CD4-positive, alpha-beta memory T cell (primary cell): ENCODE results near the gene MERTK. TPM values are rescaled to one million over a fixed set of nuclear protein-coding genes. Genes with fewer than 3 reads are reported as not detected.

Experiments
- CTCF ChIA-PET: fragments of 350-600 bp; sonication (Branson Sonifier 250); formaldehyde crosslinking; loops from one replicate; lab custom pipeline; 2021; ENCODE audit warnings: inconsistent platforms; ENCODE audit not compliant: partially characterized antibody; lab: Charles Lee
- POLR2A ChIA-PET: fragments of 350-600 bp; sonication (Branson Sonifier 250); formaldehyde crosslinking; loops from one replicate; lab custom pipeline; 2021; ENCODE audit not compliant: partially characterized antibody; lab: Charles Lee
- DNase-seq, 5 donors: peaks; one replicate each; pipeline versions ENCODE4 v3.0.0 to v3.0.0-alpha.2; 2020 to 2022; ENCODE audit warnings: mixed read lengths in 1 of 5
- H3K27ac ChIP-seq: one replicate; pipeline ENCODE4 v1.7.0; 2013; ENCODE audit warnings: low read depth, low read length
- H3K27me3 ChIP-seq: 2 replicates; pipeline ENCODE4 v1.7.0; 2013; ENCODE audit warnings: mild to moderate bottlenecking, low read length, moderate library complexity; ENCODE audit not compliant: insufficient read depth
- H3K36me3 ChIP-seq: 2 replicates; pipeline ENCODE4 v1.7.0; 2013; ENCODE audit warnings: mild to moderate bottlenecking, low read length, moderate library complexity; ENCODE audit not compliant: insufficient read depth
- H3K4me1 ChIP-seq: 2 replicates; pipeline ENCODE4 v1.7.0; 2013; ENCODE audit warnings: mild to moderate bottlenecking, low read length, moderate library complexity; ENCODE audit not compliant: insufficient read depth
- H3K4me3 ChIP-seq, 2 donors: one replicate each; pipeline ENCODE4 v1.7.0; 2013; ENCODE audit warnings: low read length in 2 of 2, mild to moderate bottlenecking in 1 of 2
- H3K9me3 ChIP-seq, 2 donors: one replicate each; pipeline ENCODE4 v1.7.0; 2013; ENCODE audit warnings: low read length in 2 of 2, control low read depth in 1 of 2; ENCODE audit not compliant: control insufficient read depth in 1 of 2
- H3K27ac Mint-ChIP-seq, 7 donors: one replicate each; pipeline ENCODE4 v1.8.0; 2020 to 2021; ENCODE audit warnings: mixed read lengths in 7 of 7, mild to moderate bottlenecking in 6 of 7, inconsistent platforms in 3 of 7, moderate library complexity in 3 of 7
- H3K27me3 Mint-ChIP-seq, 2 donors: one replicate each; pipeline ENCODE4 v1.8.0; 2020 to 2021; ENCODE audit warnings: mixed read lengths in 2 of 2
- H3K36me3 Mint-ChIP-seq, 2 donors: one replicate each; pipeline ENCODE4 v1.8.0; 2020 to 2021; ENCODE audit warnings: mixed read lengths in 2 of 2, inconsistent platforms in 1 of 2, mild to moderate bottlenecking in 1 of 2
- H3K4me1 Mint-ChIP-seq, 4 donors: one replicate each; pipeline ENCODE4 v1.8.0; 2020 to 2021; ENCODE audit warnings: mixed read lengths in 4 of 4, mild to moderate bottlenecking in 1 of 4
- H3K4me3 Mint-ChIP-seq, 8 donors: one replicate each; pipeline ENCODE4 v1.8.0; 2020 to 2021; ENCODE audit warnings: mixed read lengths in 8 of 8, mild to moderate bottlenecking in 7 of 8, moderate library complexity in 6 of 8, inconsistent platforms in 3 of 8
- H3K9me3 Mint-ChIP-seq, 8 donors: one replicate each; pipeline ENCODE4 v1.8.0; 2020 to 2021; ENCODE audit warnings: mixed read lengths in 8 of 8, mild to moderate bottlenecking in 5 of 8, inconsistent platforms in 3 of 8, moderate library complexity in 1 of 8
- intact Hi-C: fragments of 100-400 bp; cut with micrococcal nuclease; formaldehyde crosslinking; loops from one replicate; pipeline ENCODE4 v1.15.1; 2023
- polyA plus RNA-seq, 2 donors: library from polyadenylated mRNA; unstranded; fragments of 300-500 nt; fragmentation: Illumina TruSeq; gene quantifications; one replicate each; pipeline ENCODE4 v1.2.3, GENCODE V29; 2021
- total RNA-seq, 2 experiments: library from RNA; stranded (reverse); gene quantifications; one replicate each; pipeline ENCODE4 v1.2.3, GENCODE V29; 2021

The MERTK gene
- total and polyA plus RNA-seq, 4 experiments from 2014 or later: 0.09 to 0.67 (median 0.45) TPM

DNA sequence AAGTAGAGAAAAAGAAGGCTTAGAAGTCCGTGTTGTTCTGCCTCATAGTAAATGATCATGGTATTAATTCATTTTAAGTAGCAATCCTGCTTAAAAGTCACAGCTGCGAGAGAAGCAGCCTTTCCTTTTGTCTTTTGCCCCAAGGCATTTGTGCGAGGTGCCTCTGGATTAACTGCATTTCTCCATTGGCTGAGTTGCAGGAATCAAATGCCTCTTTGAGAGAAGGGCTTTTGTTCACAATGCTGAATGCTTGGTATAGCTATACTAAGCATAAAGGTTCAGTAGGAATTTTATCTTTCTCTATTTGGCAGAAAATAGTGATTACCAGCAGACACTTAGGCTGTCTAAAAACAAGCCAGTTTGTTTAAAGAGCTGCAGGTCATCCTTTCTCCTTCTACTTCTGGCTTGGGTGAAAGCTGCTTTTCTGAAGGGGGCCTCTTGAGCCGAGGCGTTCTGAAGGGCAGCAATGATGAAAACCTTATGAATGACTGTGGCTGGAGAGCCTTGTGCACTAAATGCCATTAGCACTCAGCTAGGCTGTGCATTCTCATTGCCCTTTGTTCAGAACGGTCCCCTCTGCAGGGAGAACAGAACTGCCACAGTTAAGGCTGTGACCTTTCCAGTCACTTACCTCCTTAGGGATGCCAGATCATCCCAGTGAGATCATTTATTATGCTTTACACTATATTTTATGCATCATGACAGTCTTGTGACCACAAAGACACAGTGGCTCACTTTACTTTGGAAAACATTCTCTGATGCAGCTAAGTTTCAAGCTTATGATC, 87.9 kb downstream of the MERTK start:
- no peaks in the 10 kb centered on the region for H3K36me3 Mint-ChIP-seq
- H3K27ac Mint-ChIP-seq: no peak overlapping the region
- H3K27me3 ChIP-seq: no peaks in the 10 kb centered on the region
- H3K27ac ChIP-seq: no peak overlapping the region
- peaks cover 0 to 10% (median 1%) of the 10 kb centered on the region in 4 donors for H3K4me1 Mint-ChIP-seq
- H3K9me3 ChIP-seq: no peaks in the 10 kb centered on the region
- H3K4me3 ChIP-seq: no peak overlapping the region
- peaks cover 0 to 2% of the 10 kb centered on the region in 2 donors for H3K27me3 Mint-ChIP-seq
- ChIA-PET CTCF (no interaction called here), POLR2A (no interaction called here)
- H3K4me1 ChIP-seq: no peaks in the 10 kb centered on the region
- no peak overlapping the region for H3K4me3 Mint-ChIP-seq
- no peaks in the 10 kb centered on the region for H3K9me3 Mint-ChIP-seq
- intact Hi-C loops: no loop called here
- H3K36me3 ChIP-seq: no peaks in the 10 kb centered on the region
- no peak for DNase-seq

GRCh38 chr2:111990375-111990774, 92.0 kb downstream of the MERTK start:
- Mint-ChIP-seq H3K36me3 (no peaks in the 10 kb centered on the region), H3K9me3 (no peaks in the 10 kb centered on the region), H3K27me3 (peaks cover 0 to 4% of the 10 kb centered on the region in 2 donors), H3K27ac (no peak overlapping the region), H3K4me1 (no peaks in the 10 kb centered on the region), H3K4me3 (no peak overlapping the region)
- no peaks in the 10 kb centered on the region for H3K4me1 ChIP-seq
- no peak overlapping the region for H3K4me3 ChIP-seq
- H3K9me3 ChIP-seq: no peaks in the 10 kb centered on the region
- no peaks in the 10 kb centered on the region for H3K27me3 ChIP-seq
- DNase-seq: no peak
- no peak overlapping the region for H3K27ac ChIP-seq
- POLR2A ChIA-PET: no interaction called here
- CTCF ChIA-PET: no interaction called here
- H3K36me3 ChIP-seq: no peaks in the 10 kb centered on the region
- intact Hi-C loops: no loop called here

DNA sequence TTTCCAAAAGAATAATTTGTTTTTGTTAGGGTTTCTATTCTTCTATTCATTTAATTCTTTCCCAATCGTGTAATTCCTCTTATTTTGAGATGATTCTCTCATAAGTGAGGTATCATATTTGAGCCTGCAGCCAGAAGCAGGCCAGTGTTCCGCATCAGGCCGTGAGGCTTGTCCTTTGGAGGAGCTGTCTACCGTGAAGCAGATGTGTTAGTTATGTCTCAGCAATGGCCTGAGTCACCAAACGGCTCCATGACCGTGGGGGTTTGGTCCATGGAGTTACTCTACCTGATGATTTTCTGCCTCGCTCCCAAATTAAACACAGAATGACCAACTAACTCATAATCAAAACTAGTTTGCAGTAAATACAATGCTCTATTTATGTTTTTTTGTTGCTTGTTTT, 92.4 kb downstream of the MERTK start:
- CTCF ChIA-PET: no interaction called here
- intact Hi-C loops: no loop called here
- no peaks in the 10 kb centered on the region for H3K27me3 ChIP-seq
- no peak for DNase-seq
- H3K27ac ChIP-seq: no peak overlapping the region
- H3K4me1 ChIP-seq: no peaks in the 10 kb centered on the region
- no peaks in the 10 kb centered on the region for H3K36me3 Mint-ChIP-seq
- H3K36me3 ChIP-seq: no peaks in the 10 kb centered on the region
- H3K27ac Mint-ChIP-seq: no peak overlapping the region
- POLR2A ChIA-PET: no interaction called here
- H3K27me3 Mint-ChIP-seq: peaks cover 0 to 4% of the 10 kb centered on the region in 2 donors
- no peaks in the 10 kb centered on the region for H3K9me3 ChIP-seq
- H3K9me3 Mint-ChIP-seq: no peaks in the 10 kb centered on the region
- no peak overlapping the region for H3K4me3 Mint-ChIP-seq
- H3K4me1 Mint-ChIP-seq: no peaks in the 10 kb centered on the region
- no peak overlapping the region for H3K4me3 ChIP-seq

GRCh38 chr2:111994042-111994441, 95.6 kb downstream of the MERTK start:
- no peaks in the 10 kb centered on the region for H3K36me3 Mint-ChIP-seq
- H3K27me3 Mint-ChIP-seq: peaks cover 0 to 4% of the 10 kb centered on the region in 2 donors
- ChIA-PET CTCF (no interaction called here), POLR2A (no interaction called here)
- Histone ChIP-seq H3K27me3 (no peaks in the 10 kb centered on the region), H3K4me3 (no peak overlapping the region), H3K4me1 (no peaks in the 10 kb centered on the region), H3K27ac (no peak overlapping the region), H3K9me3 (no peaks in the 10 kb centered on the region), H3K36me3 (no peaks in the 10 kb centered on the region)
- no peak overlapping the region for H3K27ac Mint-ChIP-seq
- intact Hi-C loops: no loop called here
- no peak for DNase-seq
- no peak overlapping the region for H3K4me3 Mint-ChIP-seq
- no peaks in the 10 kb centered on the region for H3K9me3 Mint-ChIP-seq
- no peaks in the 10 kb centered on the region for H3K4me1 Mint-ChIP-seq

- Mint-ChIP-seq H3K9me3 (no peaks in the 10 kb centered on the region), H3K27me3 (peaks cover 0 to 4% of the 10 kb centered on the region in 2 donors), H3K36me3 (no peaks in the 10 kb centered on the region), H3K4me1 (no peaks in the 10 kb centered on the region), H3K27ac (no peak overlapping the region), H3K4me3 (no peak overlapping the region)
- no peak for DNase-seq
- no peak overlapping the region for H3K27ac ChIP-seq
- H3K4me1 ChIP-seq: no peaks in the 10 kb centered on the region
- H3K36me3 ChIP-seq: no peaks in the 10 kb centered on the region
- H3K9me3 ChIP-seq: no peaks in the 10 kb centered on the region
- intact Hi-C loops: no loop called here
- POLR2A ChIA-PET: no interaction called here
- H3K27me3 ChIP-seq: no peaks in the 10 kb centered on the region
- CTCF ChIA-PET: no interaction called here
- H3K4me3 ChIP-seq: no peak overlapping the region
These were observed 96.7 kb downstream of the MERTK start for GRCh38 chr2:111995148-111995547.

GRCh38 chr2:111999809-112000208, 101.4 kb downstream of the MERTK start:
- no peaks in the 10 kb centered on the region for H3K27me3 ChIP-seq
- no peak for DNase-seq
- no peak overlapping the region for H3K27ac Mint-ChIP-seq
- POLR2A ChIA-PET: no interaction called here
- no peaks in the 10 kb centered on the region for H3K36me3 ChIP-seq
- no peaks in the 10 kb centered on the region for H3K4me1 Mint-ChIP-seq
- H3K4me3 Mint-ChIP-seq: no peak overlapping the region
- no peaks in the 10 kb centered on the region for H3K9me3 ChIP-seq
- H3K27me3 Mint-ChIP-seq: no peaks in the 10 kb centered on the region
- no peaks in the 10 kb centered on the region for H3K4me1 ChIP-seq
- H3K36me3 Mint-ChIP-seq: no peaks in the 10 kb centered on the region
- intact Hi-C loops: no loop called here
- H3K27ac ChIP-seq: no peak overlapping the region
- H3K9me3 Mint-ChIP-seq: no peaks in the 10 kb centered on the region
- H3K4me3 ChIP-seq: no peak overlapping the region
- CTCF ChIA-PET: no interaction called here

DNA sequence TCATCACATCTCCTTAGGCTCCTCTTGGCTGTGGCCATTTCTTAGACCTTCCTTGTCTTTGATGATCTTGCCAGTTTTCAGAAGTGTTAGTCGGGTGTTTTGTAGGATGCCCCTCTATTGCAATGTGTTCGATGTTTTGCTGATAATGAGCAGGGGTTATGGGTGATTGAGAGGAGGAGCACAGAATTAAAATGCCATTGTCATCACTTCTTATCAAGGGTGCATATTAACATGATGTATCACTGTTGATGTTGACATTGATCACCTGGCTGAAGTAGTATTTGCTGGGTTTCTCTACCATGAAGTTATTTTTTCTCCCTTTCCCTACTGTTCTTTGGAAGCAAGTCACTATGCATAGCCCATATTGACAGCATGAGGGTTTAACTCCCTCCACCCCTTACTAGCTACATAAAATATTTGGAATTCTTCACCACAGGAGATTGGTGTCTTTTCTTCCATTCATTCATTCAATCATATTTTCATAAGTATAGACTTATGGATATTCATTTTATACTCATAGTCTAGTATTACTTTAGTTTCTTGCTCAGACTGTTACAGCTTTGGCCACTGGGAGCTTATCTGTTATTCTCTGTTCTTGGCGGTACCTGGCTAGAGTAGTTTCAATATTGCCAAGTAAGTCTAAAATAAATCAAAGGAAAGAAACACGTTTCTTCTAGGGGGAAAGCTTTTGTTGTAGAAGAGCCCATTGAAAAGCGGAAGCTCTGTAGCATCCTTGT, 102.2 kb downstream of the MERTK start:
- DNase-seq: no peak
- Mint-ChIP-seq H3K27me3 (no peaks in the 10 kb centered on the region), H3K36me3 (no peaks in the 10 kb centered on the region), H3K9me3 (no peaks in the 10 kb centered on the region), H3K27ac (no peak overlapping the region), H3K4me3 (no peak overlapping the region), H3K4me1 (no peaks in the 10 kb centered on the region)
- H3K27me3 ChIP-seq: no peaks in the 10 kb centered on the region
- ChIA-PET POLR2A (no interaction called here), CTCF (no interaction called here)
- no peaks in the 10 kb centered on the region for H3K4me1 ChIP-seq
- no peaks in the 10 kb centered on the region for H3K36me3 ChIP-seq
- no peaks in the 10 kb centered on the region for H3K9me3 ChIP-seq
- intact Hi-C loops: no loop called here
- no peak overlapping the region for H3K27ac ChIP-seq
- no peak overlapping the region for H3K4me3 ChIP-seq
